Neutrophil (primary cell): ENCODE measurements around the gene SSX4B.
"Not testable (repeated sequence)": the region's sequence is repeated elsewhere in the genome, so short reads cannot be mapped to it uniquely, and the experiment has no call there.

Source experiments
- H3K27ac ChIP-seq: fragments of 200-600 bp; sonication (generic); 2 replicates; pipeline ENCODE4 v1.5.1; 2016; ENCODE audit warnings: mild to moderate bottlenecking, moderate library complexity
- H3K27me3 ChIP-seq: fragments of 200-600 bp; sonication (generic); 2 replicates; pipeline ENCODE4 v1.6.0; 2016; ENCODE audit warnings: mild to moderate bottlenecking
- H3K36me3 ChIP-seq: fragments of 200-600 bp; sonication (generic); 2 replicates; pipeline ENCODE4 v1.5.1; 2017
- H3K4me1 ChIP-seq, 2 experiments: fragments of 200-600 bp in 1 of 2; sonication (generic) in 1 of 2; 1 replicate in 1 of 2; 2 replicates in 1 of 2; pipeline versions ENCODE4 v1.5.1 to v1.6.1; 2013 to 2016; ENCODE audit warnings: low read depth in 1 of 2, low read length in 1 of 2, mild to moderate bottlenecking in 1 of 2, moderate library complexity in 1 of 2; ENCODE audit not compliant: control insufficient read depth in 1 of 2, insufficient read depth in 1 of 2
- H3K4me3 ChIP-seq, 2 experiments: fragments of 200-600 bp in 1 of 2; sonication (generic) in 1 of 2; 1 replicate in 1 of 2; 2 replicates in 1 of 2; pipeline ENCODE4 v1.5.1; 2013 to 2016; ENCODE audit warnings: low read depth in 1 of 2, low read length in 1 of 2, mild to moderate bottlenecking in 1 of 2, moderate library complexity in 1 of 2
- H3K9me3 ChIP-seq: fragments of 200-600 bp; sonication (generic); 2 replicates; pipeline ENCODE4 v1.5.1; 2016
- TF ChIP-seq, protein P1 (sequence below): fragments of 200-600 bp; sonication (generic); IDR thresholded peaks from 2 replicates; pipeline ENCODE4 v1.5.1; 2016; ENCODE audit warnings: antibody characterized with exemption

SSX4B gene, protein sequence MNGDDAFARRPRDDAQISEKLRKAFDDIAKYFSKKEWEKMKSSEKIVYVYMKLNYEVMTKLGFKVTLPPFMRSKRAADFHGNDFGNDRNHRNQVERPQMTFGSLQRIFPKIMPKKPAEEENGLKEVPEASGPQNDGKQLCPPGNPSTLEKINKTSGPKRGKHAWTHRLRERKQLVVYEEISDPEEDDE

DNA sequence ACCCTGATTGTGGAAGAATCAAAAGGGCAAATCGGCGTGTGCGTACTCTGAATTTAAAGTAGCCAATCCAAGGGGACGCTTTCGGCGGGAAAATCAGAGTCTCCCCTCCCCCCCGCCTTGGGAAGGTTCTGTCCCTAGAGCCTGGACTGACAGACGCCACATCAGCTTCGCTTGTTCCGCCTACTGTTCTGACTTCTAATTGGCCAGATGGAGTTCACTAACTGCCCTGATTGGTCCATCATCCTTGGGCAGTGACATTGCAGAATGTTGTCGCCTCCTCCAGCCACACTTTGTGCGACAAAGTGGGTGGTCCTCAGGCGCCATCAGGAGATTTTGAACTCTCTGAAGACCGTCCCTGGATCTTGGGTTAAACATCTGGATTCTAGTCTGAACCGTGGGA lies at the start of gene SSX4B:
SSX4B (minus strand) TSS at position 101 of the 400 bp plus-strand sequence. CDS start 588 bp downstream, outside the sequence.
- H3K36me3 ChIP-seq, result not testable (repeated sequence)

DNA sequence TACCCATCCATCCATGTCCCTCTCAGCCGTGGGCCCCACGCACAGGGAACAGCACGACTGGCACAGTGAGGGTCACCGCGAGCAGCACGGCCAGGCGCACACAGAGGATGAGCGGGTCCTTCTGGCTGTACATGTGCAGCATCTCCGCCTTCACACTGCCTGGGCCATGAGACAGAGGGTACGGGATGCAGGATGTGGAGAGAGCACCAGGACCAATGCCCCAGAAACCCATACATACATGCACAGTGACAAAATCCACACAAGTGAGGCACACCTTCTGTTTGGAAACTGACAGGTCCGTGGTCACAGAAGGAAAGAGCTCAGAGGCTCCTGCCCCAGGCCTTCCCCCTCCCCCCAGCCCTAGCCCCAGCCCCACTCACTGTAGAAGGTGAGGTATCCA lies 48.8 kb upstream of the SSX4B start:
- no peak overlapping the region for H3K4me3 ChIP-seq
- H3K27me3 ChIP-seq, result no peaks in the 10 kb centered on the region
- no peaks in the 10 kb centered on the region for H3K4me1 ChIP-seq
- H3K36me3 ChIP-seq, result no peaks in the 10 kb centered on the region
- TF ChIP-seq, protein P1, sequence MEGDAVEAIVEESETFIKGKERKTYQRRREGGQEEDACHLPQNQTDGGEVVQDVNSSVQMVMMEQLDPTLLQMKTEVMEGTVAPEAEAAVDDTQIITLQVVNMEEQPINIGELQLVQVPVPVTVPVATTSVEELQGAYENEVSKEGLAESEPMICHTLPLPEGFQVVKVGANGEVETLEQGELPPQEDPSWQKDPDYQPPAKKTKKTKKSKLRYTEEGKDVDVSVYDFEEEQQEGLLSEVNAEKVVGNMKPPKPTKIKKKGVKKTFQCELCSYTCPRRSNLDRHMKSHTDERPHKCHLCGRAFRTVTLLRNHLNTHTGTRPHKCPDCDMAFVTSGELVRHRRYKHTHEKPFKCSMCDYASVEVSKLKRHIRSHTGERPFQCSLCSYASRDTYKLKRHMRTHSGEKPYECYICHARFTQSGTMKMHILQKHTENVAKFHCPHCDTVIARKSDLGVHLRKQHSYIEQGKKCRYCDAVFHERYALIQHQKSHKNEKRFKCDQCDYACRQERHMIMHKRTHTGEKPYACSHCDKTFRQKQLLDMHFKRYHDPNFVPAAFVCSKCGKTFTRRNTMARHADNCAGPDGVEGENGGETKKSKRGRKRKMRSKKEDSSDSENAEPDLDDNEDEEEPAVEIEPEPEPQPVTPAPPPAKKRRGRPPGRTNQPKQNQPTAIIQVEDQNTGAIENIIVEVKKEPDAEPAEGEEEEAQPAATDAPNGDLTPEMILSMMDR, result no peak
- H3K9me3 ChIP-seq, result no peaks in the 10 kb centered on the region
- no peak overlapping the region for H3K27ac ChIP-seq

More for the DNA sequence above, at the start of gene SSX4B:
- H3K27ac ChIP-seq, H3K4me3 ChIP-seq, H3K9me3 ChIP-seq, H3K4me1 ChIP-seq, H3K27me3 ChIP-seq: not testable (repeated sequence)

DNA sequence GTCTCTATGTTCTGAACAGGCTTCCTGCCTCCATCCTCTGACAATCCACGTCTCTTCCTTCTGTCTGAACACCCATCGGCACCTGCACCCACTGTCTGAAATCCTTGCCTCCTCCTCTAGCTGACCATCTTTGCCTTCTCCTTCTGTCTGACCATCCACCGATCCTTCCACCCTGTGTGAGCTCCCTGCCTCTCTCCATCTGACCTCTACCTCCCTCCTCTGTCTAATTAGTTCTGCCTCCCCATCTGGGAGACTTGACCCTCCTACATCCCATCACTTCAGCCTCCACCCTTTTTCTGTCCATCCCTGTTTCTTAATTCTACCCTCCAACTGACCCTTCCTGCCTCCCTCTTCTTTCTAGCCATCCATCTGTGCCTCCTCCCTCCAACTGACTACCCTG lies 48.3 kb upstream of the SSX4B start:
- Histone ChIP-seq H3K4me3 (no peak overlapping the region), H3K27ac (no peak overlapping the region), H3K27me3 (no peaks in the 10 kb centered on the region), H3K9me3 (no peaks in the 10 kb centered on the region), H3K36me3 (no peaks in the 10 kb centered on the region), H3K4me1 (no peaks in the 10 kb centered on the region)
- TF ChIP-seq, protein P1, result no peak

DNA sequence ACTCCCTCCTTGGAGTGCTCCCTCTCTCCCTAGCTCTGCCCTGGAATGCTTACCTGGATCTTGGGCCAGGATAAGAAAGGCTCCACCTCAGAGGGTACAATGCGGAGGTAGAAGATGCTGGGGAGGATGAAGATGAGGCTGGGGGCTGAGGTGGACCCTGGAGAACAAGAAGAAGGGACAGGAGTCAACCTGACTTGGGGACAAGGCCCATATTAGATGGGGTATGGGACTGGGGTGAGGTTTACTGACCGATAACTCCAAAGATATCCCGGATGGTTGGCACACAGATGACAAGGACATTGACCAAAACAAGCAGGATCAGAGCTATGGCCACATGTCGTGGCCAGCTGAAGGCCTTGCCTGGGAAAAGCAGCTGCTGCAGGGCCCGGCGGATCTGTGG lies 47.7 kb upstream of the SSX4B start:
- no peak overlapping the region for H3K4me3 ChIP-seq
- H3K36me3 ChIP-seq, result no peaks in the 10 kb centered on the region
- H3K27me3 ChIP-seq, result no peaks in the 10 kb centered on the region
- H3K27ac ChIP-seq, result no peak overlapping the region
- TF ChIP-seq, protein P1, result no peak
- H3K9me3 ChIP-seq, result no peaks in the 10 kb centered on the region
- no peaks in the 10 kb centered on the region for H3K4me1 ChIP-seq

DNA sequence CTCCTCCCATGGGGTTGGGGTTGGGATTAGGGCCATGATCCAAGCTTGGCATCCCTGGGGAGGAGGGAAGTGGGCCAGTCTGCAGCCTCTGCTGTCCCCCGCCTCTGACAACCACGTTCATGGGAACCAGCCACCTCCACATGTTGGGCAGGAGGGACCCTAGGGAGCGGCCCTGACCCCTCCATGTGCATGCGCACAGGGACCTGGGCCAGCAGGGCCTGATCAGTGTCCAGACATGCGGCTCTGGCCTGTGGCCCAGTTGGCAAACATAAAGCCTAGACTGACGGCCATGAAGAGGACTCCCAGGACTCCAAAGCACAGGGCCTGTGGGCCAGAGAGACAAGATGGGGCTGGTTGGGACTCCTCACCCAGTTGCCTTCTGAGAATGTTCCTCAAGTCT lies 47.0 kb upstream of the SSX4B start:
- H3K27me3 ChIP-seq, result no peaks in the 10 kb centered on the region
- no peak overlapping the region for H3K27ac ChIP-seq
- H3K4me3 ChIP-seq, result no peak overlapping the region
- no peaks in the 10 kb centered on the region for H3K36me3 ChIP-seq
- no peaks in the 10 kb centered on the region for H3K9me3 ChIP-seq
- no peaks in the 10 kb centered on the region for H3K4me1 ChIP-seq
- TF ChIP-seq, protein P1, result no peak

DNA sequence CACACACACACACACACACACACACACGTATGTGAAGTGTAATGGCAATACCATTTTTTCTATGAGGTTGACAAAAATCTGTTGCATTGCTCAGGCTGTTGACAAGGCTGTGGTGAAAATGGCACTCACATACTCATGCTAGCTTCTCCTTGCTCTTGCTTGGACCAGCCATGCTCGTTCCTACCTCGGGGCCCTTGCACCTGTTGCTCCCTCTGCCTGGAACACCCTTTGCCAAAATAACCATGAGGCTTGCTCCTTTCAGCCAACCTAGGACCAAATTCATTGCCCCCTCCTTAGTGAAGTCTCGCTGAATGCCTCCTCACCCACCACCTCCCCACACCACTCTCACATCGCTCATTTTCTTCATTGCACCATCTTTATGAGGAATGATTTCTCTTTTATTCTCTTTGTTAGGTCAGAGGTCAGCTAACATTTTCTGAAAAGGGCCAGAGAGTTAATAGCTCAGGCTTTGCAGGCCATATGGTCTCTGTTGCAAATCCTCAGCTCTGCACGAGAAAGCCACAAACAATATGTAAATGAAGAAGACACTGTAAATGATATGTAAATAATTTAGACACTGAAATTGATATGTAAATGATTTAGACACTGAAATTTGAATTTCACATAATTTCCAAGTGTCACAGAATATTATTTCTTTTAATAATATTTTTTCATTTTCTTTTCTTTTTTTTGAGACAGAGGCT lies 45.0 kb upstream of the SSX4B start:
- no peaks in the 10 kb centered on the region for H3K9me3 ChIP-seq
- H3K27ac ChIP-seq, result no peak overlapping the region
- H3K27me3 ChIP-seq, result no peaks in the 10 kb centered on the region
- H3K4me3 ChIP-seq, result no peak overlapping the region
- H3K36me3 ChIP-seq, result no peaks in the 10 kb centered on the region
- TF ChIP-seq, protein P1, result no peak
- H3K4me1 ChIP-seq, result no peaks in the 10 kb centered on the region
